Rectal smooth muscle tissue (tissue), 1 donor: ENCODE data around the gene CASZ1.

ENCODE experiments used
- H3K27ac ChIP-seq: one replicate; pipeline ENCODE4 v1.7.0; 2013; ENCODE audit warnings: low read depth, low read length, inconsistent platforms
- H3K27me3 ChIP-seq: one replicate; pipeline ENCODE4 v1.7.0; 2013; ENCODE audit warnings: low read length; ENCODE audit not compliant: control insufficient read depth, insufficient read depth
- H3K36me3 ChIP-seq: one replicate; pipeline ENCODE4 v1.7.0; 2013; ENCODE audit warnings: low read length; ENCODE audit not compliant: control insufficient read depth, insufficient read depth
- H3K4me1 ChIP-seq: one replicate; pipeline ENCODE4 v1.7.0; 2013; ENCODE audit warnings: low read length; ENCODE audit not compliant: control insufficient read depth, insufficient read depth
- H3K4me3 ChIP-seq: one replicate; pipeline ENCODE4 v1.7.0; 2013; ENCODE audit warnings: low read length
- H3K9ac ChIP-seq: one replicate; pipeline ENCODE4 v1.7.0; 2013; ENCODE audit warnings: low read length

The CASZ1 gene

DNA sequence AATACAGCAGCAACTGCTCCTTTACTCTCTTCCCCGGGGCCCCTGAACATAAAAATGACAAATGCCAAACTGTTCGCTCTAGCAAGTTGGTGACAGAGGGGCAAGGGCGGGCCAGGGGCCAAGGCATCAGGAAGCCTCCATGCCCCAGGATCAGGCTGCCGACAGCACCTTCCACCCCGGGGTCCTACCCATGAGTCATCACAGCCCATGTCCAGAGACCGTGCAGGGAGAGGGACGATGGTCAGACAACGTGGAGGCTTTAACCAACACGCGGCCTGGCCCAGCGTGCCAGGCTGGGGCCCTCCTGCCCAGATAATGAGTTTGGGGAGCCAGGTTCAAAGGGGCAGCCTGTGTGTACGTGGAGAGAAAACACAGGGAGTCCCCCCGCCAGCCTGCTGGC lies 90.5 kb downstream of the CASZ1 start:
- Histone ChIP-seq H3K4me1 (peaks cover 4% of the 10 kb centered on the region), H3K27me3 (no peaks in the 10 kb centered on the region), H3K9ac (no peak overlapping the region), H3K36me3 (no peaks in the 10 kb centered on the region), H3K4me3 (no peak overlapping the region), H3K27ac (no peak overlapping the region)

GRCh38 chr1:10704368-10704882 lies 92.0 kb downstream of the CASZ1 start:
- Histone ChIP-seq H3K4me1 (peaks cover 2% of the 10 kb centered on the region), H3K27ac (peak overlapping the region; percentile 55)

DNA sequence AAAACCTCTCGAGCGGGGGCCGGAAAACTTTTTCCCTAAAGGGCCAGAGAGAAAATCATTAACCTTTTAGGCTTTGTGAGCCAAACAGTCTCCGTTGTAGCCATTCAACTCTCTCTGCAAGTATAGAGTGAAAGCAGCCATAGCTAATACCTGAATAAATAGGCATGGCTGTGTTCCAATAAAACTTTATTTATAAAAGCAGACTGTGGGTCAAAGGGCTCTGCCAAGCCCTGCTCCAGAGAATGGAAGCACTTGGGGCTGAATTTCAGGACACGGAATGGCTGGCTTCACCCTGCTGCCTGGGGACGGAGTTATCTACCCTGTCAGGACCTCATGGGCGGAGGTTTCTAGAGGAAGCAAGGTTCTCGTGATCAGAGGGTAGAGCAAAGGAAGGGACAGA lies 92.7 kb downstream of the CASZ1 start:
- no peak overlapping the region for H3K4me3 ChIP-seq
- no peaks in the 10 kb centered on the region for H3K36me3 ChIP-seq
- H3K9ac ChIP-seq = no peak overlapping the region
- H3K27ac ChIP-seq = peak overlapping the region; percentile 1
- no peaks in the 10 kb centered on the region for H3K27me3 ChIP-seq
- peaks cover 2% of the 10 kb centered on the region for H3K4me1 ChIP-seq

More at GRCh38 chr1:10704368-10704882, 92.0 kb downstream of the CASZ1 start:
- H3K36me3 ChIP-seq = no peaks in the 10 kb centered on the region
- no peak overlapping the region for H3K9ac ChIP-seq
- H3K4me3 ChIP-seq = no peak overlapping the region
- no peaks in the 10 kb centered on the region for H3K27me3 ChIP-seq

DNA sequence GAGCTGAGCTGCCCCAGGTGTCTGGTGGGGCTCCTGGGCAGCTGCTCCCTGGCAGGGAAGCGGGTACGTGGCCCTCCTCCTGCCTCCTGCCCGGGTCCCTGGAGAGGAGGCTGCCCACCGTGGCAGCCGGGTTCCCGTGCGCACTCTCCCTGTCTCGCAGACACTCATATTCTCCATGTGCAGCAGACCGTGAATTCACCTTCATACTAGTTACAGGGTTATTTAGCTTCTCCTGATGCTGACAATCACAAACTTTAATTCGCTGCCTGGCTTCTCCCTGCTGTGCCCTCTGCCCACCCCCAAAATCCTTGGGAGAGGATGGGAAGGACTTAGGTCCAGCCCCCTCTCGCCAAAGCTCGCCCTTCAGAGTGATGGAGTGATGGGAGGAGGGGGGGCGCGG lies 95.3 kb downstream of the CASZ1 start:
- peaks cover 9% of the 10 kb centered on the region for H3K4me1 ChIP-seq
- no peak overlapping the region for H3K27ac ChIP-seq
- no peak overlapping the region for H3K9ac ChIP-seq
- H3K36me3 ChIP-seq = no peaks in the 10 kb centered on the region
- H3K4me3 ChIP-seq = no peak overlapping the region
- H3K27me3 ChIP-seq = no peaks in the 10 kb centered on the region

GRCh38 chr1:10699470-10699835 lies 97.0 kb downstream of the CASZ1 start:
- Histone ChIP-seq H3K36me3 (no peaks in the 10 kb centered on the region), H3K4me1 (peaks cover 14% of the 10 kb centered on the region), H3K4me3 (no peak overlapping the region), H3K9ac (no peak overlapping the region), H3K27ac (peak overlapping the region; percentile 38), H3K27me3 (no peaks in the 10 kb centered on the region)

GRCh38 chr1:10698726-10699469 lies 97.5 kb downstream of the CASZ1 start:
- Histone ChIP-seq H3K4me1 (peaks cover 14% of the 10 kb centered on the region), H3K4me3 (no peak overlapping the region), H3K36me3 (no peaks in the 10 kb centered on the region), H3K9ac (no peak overlapping the region), H3K27ac (peak overlapping the region; percentile 38), H3K27me3 (no peaks in the 10 kb centered on the region)

- no peaks in the 10 kb centered on the region for H3K36me3 ChIP-seq
- H3K9ac ChIP-seq = no peak overlapping the region
- H3K27ac ChIP-seq = no peak overlapping the region
- no peak overlapping the region for H3K4me3 ChIP-seq
- no peaks in the 10 kb centered on the region for H3K27me3 ChIP-seq
- peaks cover 14% of the 10 kb centered on the region for H3K4me1 ChIP-seq
Measured at GRCh38 chr1:10697621-10698160, 98.8 kb downstream of the CASZ1 start.

DNA sequence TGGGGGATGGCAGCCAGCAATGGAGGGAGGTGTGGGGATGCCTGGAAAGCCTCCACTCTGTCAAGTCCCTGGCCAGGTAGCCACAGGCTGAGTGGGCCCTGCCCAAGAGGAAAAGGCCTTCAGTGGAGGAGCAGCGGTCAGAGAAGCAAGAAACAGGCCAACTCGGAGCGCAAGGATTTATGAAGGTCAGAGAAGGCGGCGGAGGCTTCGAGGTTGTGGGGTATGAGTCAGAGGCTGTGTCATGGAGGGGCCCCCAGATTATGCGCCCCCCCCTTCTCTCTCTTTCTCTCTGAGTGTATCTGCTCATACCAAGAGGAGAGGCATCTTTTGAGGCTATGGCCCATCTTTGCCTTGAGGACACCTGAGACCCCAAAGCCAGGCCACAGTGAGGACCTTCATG lies 99.5 kb downstream of the CASZ1 start:
- Histone ChIP-seq H3K27me3 (no peaks in the 10 kb centered on the region), H3K9ac (no peak overlapping the region), H3K4me1 (peaks cover 16% of the 10 kb centered on the region), H3K36me3 (no peaks in the 10 kb centered on the region), H3K4me3 (no peak overlapping the region), H3K27ac (peak overlapping the region; percentile 51)

DNA sequence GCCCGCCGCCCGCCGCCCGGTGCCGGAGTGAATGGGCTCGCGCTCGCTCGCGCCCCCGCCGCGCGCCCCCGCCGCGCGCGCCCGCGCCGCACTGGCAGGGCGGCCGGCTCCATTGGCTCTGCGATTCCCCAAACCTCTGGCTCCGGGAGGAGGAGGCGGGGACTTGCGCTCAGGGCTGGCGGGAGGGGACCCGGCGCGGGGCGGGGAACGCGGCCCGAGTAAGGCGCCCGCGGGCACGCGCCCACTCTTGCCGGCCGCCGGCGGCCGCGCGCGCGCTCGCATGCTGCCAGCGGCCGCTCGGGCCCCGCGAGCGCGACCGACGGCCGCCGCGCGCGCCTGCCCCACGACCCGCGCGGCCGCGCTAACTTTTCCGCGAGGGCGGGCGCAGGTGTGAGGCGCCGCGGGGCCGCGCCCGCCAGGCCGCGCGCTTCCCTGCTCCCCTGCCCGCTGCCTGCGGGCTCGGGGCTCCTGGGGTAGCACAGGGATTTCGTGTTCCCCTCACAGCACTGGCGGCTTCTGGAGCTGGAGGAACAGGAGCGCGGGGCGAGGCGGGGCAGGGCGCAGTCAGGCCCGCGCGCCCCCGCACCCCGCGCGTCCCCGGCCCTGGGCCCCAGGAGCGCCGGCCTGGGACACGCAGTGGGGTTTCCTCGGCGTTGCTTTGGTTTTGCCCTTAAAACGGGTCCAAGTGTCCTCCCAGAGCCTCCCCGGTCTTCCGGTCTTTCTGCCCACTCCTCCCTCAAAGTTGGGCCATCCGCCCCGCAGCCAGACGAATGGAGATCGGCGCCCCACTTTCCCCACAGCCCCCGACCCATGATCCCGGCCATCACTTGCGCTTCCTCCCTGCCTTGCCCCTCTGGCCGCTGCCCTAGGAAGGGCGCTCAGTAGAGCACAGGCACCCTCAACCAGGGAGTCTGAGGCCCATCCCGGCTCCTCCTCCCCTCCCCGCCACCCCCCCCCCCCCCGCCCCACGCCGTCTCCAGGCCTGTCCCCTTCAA lies 101.5 kb downstream of the CASZ1 start:
- no peak overlapping the region for H3K9ac ChIP-seq
- H3K4me1 ChIP-seq = peaks cover 32% of the 10 kb centered on the region
- H3K4me3 ChIP-seq = peak overlapping the region; percentile 60
- H3K27ac ChIP-seq = peak overlapping the region; percentile 88
- no peaks in the 10 kb centered on the region for H3K27me3 ChIP-seq
- no peaks in the 10 kb centered on the region for H3K36me3 ChIP-seq

DNA sequence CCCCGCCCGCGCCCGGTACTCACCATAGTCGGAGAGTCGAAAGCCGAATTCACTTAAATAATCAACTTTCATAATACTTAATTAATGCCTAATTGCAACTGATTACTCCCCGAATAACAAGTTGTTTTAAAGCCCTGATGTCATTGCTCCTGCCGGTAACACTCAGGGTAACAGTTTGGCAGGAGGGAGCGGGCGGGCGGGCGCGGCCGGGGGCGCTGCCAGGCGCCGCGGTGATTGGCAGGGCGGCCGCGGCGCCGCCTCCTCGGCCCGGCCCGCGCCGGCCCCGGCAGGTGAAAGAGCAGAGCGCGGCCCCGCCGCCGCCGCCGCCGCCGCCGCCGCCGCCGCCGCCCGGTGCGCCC lies 102.2 kb downstream of the CASZ1 start:
- H3K27ac ChIP-seq = peak overlapping the region; percentile 87
- no peak overlapping the region for H3K9ac ChIP-seq
- no peaks in the 10 kb centered on the region for H3K36me3 ChIP-seq
- H3K4me3 ChIP-seq = peak overlapping the region; percentile 76
- no peaks in the 10 kb centered on the region for H3K27me3 ChIP-seq
- H3K4me1 ChIP-seq = peaks cover 38% of the 10 kb centered on the region

DNA sequence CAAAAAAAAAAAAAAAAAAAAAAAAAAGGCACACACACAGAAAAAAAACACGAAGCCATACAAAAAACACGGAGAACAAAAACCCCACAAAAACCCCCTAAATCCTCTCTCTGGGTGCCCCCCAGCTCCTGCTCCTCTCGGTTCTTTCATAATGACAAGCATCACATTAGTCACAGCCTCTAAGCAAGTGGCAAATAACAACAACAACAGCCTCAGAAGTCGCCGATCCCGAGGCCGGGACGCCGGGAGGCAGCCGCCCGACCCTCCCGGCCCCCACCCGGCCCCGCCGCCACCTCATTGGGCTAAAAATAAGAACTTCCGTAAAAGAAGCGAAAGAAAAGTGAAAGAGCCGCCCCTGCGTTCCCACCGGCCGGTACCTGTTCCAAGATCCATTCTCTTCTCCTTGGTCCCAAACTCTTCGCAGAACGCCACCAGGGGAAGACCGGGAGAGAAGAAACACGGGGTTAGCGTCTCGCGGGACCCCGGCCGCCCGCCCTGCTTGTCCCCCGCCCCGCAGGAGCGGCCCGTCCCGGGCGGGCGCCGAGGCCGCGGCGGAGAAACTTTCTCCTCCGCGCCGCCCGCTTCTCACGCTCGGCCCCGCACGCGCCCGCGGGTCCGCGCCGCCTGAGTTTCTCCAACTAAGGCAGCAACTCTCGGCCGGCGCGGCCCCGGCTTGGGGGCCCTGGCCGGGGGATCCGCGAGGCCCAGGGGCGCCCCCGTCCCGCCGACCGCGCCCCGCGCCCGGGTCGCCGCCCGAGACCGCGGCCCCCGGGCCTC lies 102.8 kb downstream of the CASZ1 start:
- no peaks in the 10 kb centered on the region for H3K27me3 ChIP-seq
- peak overlapping the region; percentile 76 for H3K4me3 ChIP-seq
- H3K27ac ChIP-seq = peak overlapping the region; percentile 87
- no peaks in the 10 kb centered on the region for H3K36me3 ChIP-seq
- H3K9ac ChIP-seq = peak overlapping the region; percentile 19
- H3K4me1 ChIP-seq = peaks cover 44% of the 10 kb centered on the region

- H3K27me3 ChIP-seq = no peaks in the 10 kb centered on the region
- no peaks in the 10 kb centered on the region for H3K36me3 ChIP-seq
- peak overlapping the region; percentile 76 for H3K4me3 ChIP-seq
- peak overlapping the region; percentile 72 for H3K27ac ChIP-seq
- peaks cover 50% of the 10 kb centered on the region for H3K4me1 ChIP-seq
- no peak overlapping the region for H3K9ac ChIP-seq
Measured at GRCh38 chr1:10693152-10693496, 103.3 kb downstream of the CASZ1 start.
